SU-DHL-6 (cell line): ENCODE data around the gene TOP2B.

ENCODE experiments used
- H2AFZ ChIP-seq: fragments of 200-600 bp; sonication (generic); 2 replicates; pipeline ENCODE4 v1.6.1; 2014; ENCODE audit warnings: low read depth, mild to moderate bottlenecking, moderate library complexity, mixed read lengths, antibody characterized with exemption, low read length; ENCODE audit not compliant: severe bottlenecking
- H3F3A ChIP-seq: fragments of 200-600 bp; shearing (Covaris generic); 2 replicates; pipeline ENCODE4 v1.6.0; 2016; ENCODE audit warnings: antibody characterized with exemption, mild to moderate bottlenecking; ENCODE audit not compliant: insufficient read depth
- H3K27ac ChIP-seq: fragments of 200-600 bp; sonication (generic); 2 replicates; pipeline ENCODE4 v1.5.1; 2016; ENCODE audit warnings: low read depth, mild to moderate bottlenecking, low read length, moderate library complexity, mixed read lengths
- H3K27me3 ChIP-seq: fragments of 200-600 bp; sonication (generic), shearing (Covaris generic); 2 replicates; pipeline ENCODE4 v1.6.0; 2014; ENCODE audit warnings: mild to moderate bottlenecking, low read length
- H3K36me3 ChIP-seq: fragments of 200-600 bp; sonication (generic); 2 replicates; pipeline ENCODE4 v1.6.1; 2014; ENCODE audit warnings: mild to moderate bottlenecking, low read length, mixed read lengths
- H3K4me2 ChIP-seq: fragments of 300-600, 200-600 bp; shearing (Covaris generic), sonication (generic); 2 replicates; pipeline ENCODE4 v1.6.0; 2014; ENCODE audit warnings: low read length, low read depth, mild to moderate bottlenecking; ENCODE audit not compliant: poor library complexity, severe bottlenecking
- H3K4me3 ChIP-seq: fragments of 200-600 bp; sonication (generic); 2 replicates; pipeline ENCODE4 v1.5.1; 2014; ENCODE audit warnings: antibody characterized with exemption, low read length, mild to moderate bottlenecking, mixed read lengths; ENCODE audit not compliant: insufficient read depth, poor library complexity, severe bottlenecking
- H3K79me2 ChIP-seq: fragments of 200-600 bp; sonication (generic); 2 replicates; pipeline ENCODE4 v1.6.1; 2014; ENCODE audit warnings: mild to moderate bottlenecking, low read length, moderate library complexity; ENCODE audit not compliant: insufficient read depth
- H3K9ac ChIP-seq: fragments of 200-600 bp; sonication (generic); 2 replicates; pipeline ENCODE4 v1.7.0; 2014; ENCODE audit warnings: mild to moderate bottlenecking, low read length
- H3K9me2 ChIP-seq: fragments of 200-600 bp; sonication (generic); replicated peaks from 2 replicates; pipeline ENCODE4 v1.6.1; 2014; ENCODE audit warnings: low read length; ENCODE audit not compliant: insufficient read depth
- H3K9me3 ChIP-seq: fragments of 200-600 bp; sonication (generic); 2 replicates; pipeline ENCODE4 v1.6.1; 2014; ENCODE audit warnings: low read length, mixed read lengths; ENCODE audit not compliant: insufficient read depth
- H4K20me1 ChIP-seq: fragments of 200-600 bp; sonication (generic); 2 replicates; pipeline ENCODE4 v1.6.1; 2014; ENCODE audit warnings: low read depth, mild to moderate bottlenecking, antibody characterized with exemption, low read length, moderate library complexity, mixed read lengths
- EZH2phosphoT487 ChIP-seq: fragments of 200-600 bp; sonication (generic), shearing (Covaris generic); conservative IDR thresholded peaks from 2 replicates; pipeline ENCODE4 v1.6.1; 2018; ENCODE audit warnings: mild to moderate bottlenecking, antibody characterized with exemption, low read length, moderate library complexity, mixed read lengths
- TF ChIP-seq, protein P1 (sequence below): fragments of 200-600 bp; sonication (generic); IDR thresholded peaks from one replicate; pipeline ENCODE4 v1.5.1; 2017; ENCODE audit warnings: antibody characterized with exemption, mild to moderate bottlenecking, low read length, moderate library complexity; ENCODE audit not compliant: insufficient read depth, poor library complexity, severe bottlenecking

Gene TOP2B

DNA sequence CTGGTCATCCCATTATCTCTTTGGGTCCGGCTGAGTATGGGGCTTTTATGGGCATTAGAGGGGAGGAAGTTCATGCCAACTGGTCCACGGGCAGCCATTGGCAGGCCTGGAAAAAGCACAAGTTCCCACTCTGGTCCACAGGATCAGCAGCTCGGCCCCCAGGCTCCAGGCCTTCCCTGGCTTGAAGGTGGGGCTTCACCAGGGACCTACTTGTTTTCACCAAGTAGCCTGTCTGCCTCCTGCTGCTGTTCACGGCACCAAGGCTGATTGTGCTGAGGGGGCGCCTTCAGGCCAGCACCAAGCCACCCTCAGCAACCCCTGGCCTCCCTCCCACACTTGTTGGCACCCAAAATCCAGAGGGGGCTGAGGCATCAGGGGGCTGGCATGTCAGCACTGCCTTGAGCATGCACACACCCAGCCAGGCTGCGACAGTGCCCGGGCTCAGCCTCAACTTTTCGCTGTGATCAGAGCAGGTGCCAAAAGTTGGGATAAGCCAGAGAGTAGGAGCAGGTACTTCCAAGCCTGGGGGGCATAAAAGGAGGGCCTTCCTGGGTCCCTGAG lies 9.1 kb upstream of the TOP2B start:
- Histone ChIP-seq H3K9me3 (peaks cover 17% of the 10 kb centered on the region; the same call in 1 of the 2 replicates), H3K27me3 (no peaks in the 10 kb centered on the region), H3K4me2 (no peak overlapping the region), H2AFZ (no peak overlapping the region), H3K9ac (no peak overlapping the region), H3K9me2 (no peaks in the 10 kb centered on the region), H3K79me2 (no peaks in the 10 kb centered on the region), H3F3A (no peaks in the 10 kb centered on the region), H3K4me3 (no peak overlapping the region), H3K36me3 (no peaks in the 10 kb centered on the region), H3K27ac (no peak overlapping the region), H4K20me1 (no peaks in the 10 kb centered on the region)
- TF ChIP-seq, protein P1, sequence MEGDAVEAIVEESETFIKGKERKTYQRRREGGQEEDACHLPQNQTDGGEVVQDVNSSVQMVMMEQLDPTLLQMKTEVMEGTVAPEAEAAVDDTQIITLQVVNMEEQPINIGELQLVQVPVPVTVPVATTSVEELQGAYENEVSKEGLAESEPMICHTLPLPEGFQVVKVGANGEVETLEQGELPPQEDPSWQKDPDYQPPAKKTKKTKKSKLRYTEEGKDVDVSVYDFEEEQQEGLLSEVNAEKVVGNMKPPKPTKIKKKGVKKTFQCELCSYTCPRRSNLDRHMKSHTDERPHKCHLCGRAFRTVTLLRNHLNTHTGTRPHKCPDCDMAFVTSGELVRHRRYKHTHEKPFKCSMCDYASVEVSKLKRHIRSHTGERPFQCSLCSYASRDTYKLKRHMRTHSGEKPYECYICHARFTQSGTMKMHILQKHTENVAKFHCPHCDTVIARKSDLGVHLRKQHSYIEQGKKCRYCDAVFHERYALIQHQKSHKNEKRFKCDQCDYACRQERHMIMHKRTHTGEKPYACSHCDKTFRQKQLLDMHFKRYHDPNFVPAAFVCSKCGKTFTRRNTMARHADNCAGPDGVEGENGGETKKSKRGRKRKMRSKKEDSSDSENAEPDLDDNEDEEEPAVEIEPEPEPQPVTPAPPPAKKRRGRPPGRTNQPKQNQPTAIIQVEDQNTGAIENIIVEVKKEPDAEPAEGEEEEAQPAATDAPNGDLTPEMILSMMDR: no peak
- TF ChIP-seq EZH2phosphoT487: no peak

DNA sequence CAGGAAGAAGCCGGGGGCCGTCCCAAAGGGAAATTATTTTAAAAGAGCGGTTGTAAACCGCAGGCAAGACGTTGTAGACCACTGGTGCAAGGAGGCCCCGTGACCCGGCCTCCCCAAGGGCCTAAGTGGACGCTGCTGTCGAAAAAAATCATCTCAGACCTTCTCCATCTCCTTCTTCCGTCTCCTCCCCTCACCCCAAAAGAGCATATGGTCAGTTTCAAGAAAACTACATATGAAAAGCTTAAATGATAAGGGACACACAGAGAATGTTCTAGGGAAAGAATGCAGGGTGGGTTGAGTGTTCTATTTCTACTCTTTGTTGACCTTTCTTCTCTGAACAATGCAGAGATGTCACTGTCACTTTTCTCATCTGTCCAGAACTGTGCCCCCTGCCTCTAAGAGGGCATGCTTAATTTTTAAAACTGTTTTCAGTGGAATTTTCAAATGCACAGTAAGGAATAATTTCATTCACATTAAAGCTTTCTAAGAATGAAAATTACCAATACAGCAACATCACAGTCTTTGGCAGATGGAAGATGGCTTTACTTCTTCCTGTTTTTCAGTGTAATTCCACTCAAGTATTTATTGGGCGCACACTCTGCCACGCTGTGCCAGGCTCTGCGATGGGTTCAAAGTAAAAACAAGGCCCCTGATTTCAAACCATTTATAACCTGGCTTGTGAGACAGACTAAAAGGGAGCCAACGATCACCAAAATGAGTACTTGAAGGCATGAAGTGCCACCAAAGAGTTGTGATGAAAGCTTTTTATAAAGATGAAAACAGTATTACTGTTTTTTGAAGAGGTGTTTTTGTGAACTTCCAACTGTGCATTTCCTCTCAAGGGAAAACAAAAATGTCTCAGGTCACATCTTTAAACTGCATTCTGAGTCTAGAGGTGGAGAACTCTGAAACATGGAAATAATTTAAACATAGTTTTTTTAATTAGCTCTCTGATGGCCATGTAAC lies 891 bp upstream of the TOP2B start:
- H3K9me3 ChIP-seq: no peaks in the 10 kb centered on the region
- H2AFZ ChIP-seq: peak overlapping the region; percentile 45
- peak overlapping the region; percentile 64 for H3K27ac ChIP-seq
- no peaks in the 10 kb centered on the region for H3K27me3 ChIP-seq
- H3F3A ChIP-seq: peaks cover 13% of the 10 kb centered on the region; the same call in 1 of the 2 replicates
- H3K4me3 ChIP-seq: peak overlapping the region; percentile 75
- peak overlapping the region; percentile 72 for H3K4me2 ChIP-seq
- TF ChIP-seq, protein P1: no peak
- no peak for TF ChIP-seq EZH2phosphoT487
- peak overlapping the region; percentile 75 for H3K9ac ChIP-seq
- no peaks in the 10 kb centered on the region for H3K9me2 ChIP-seq
- H3K79me2 ChIP-seq: peaks cover 33% of the 10 kb centered on the region
- H3K36me3 ChIP-seq: no peaks in the 10 kb centered on the region
- H4K20me1 ChIP-seq: peaks cover 18% of the 10 kb centered on the region

DNA sequence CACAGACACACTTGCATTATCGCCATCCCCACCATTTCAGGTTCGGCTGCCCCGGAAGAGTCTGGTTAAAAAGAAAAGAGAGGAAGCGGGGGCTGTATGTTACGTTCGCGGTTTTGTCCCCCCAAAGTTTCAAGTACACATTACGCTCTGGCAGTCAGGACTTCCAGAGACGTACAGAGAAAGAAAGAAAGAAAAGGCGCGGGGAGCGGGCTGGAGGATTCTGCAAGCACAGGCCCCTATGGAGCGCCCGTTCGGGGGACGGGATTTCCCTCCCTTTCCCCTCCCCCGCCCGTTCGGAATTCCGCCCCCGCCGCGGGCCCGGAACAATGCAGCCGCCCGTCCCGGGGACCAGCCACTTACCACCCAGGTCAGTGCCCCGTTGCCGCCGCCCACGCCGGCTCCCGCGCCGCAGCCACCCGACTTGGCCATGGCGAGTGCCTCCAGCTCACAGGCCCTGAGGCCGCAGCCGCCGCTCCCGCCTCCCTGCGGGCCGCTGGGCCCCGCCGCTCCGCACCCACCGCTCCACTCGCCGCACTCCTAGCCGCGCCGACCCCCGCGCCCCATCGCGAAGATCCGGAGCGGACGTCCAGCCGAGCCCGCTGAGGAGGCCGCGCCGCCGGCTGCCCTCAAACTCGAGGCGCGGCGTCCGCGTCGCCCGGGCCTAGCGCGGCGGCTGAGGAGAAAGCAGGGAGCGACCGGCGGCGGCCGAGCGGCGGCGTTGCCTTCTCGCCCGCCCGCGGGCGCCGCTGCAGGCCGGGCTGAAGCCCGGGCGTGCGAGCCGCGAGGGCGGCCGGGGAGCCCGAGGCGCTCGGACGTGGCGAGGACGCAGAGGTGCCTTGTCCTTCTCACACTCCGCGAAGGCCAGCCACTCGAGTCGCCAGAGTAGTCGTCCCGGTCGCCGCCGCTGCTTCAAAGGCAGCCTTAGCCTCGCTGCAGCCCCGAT lies 567 bp downstream of the TOP2B start:
- Histone ChIP-seq H3K9me3 (no peaks in the 10 kb centered on the region), H3F3A (peaks cover 18% of the 10 kb centered on the region; the same call in 1 of the 2 replicates), H3K79me2 (peaks cover 47% of the 10 kb centered on the region), H3K27ac (peak overlapping the region; percentile 64), H4K20me1 (peaks cover 30% of the 10 kb centered on the region), H3K4me2 (peak overlapping the region; percentile 72), H3K36me3 (no peaks in the 10 kb centered on the region), H3K27me3 (no peaks in the 10 kb centered on the region), H2AFZ (peak overlapping the region; percentile 68), H3K9ac (peak overlapping the region; percentile 75), H3K4me3 (peak overlapping the region; percentile 75), H3K9me2 (no peaks in the 10 kb centered on the region)
- TF ChIP-seq, protein P1: no peak
- TF ChIP-seq EZH2phosphoT487: no peak
